Aorta (tissue), 5 donors: ENCODE measurements around the gene TMEM232. TPM values are rescaled to one million over a fixed set of nuclear protein-coding genes. Genes with fewer than 3 reads are reported as not detected.

Experiments
- ATAC-seq: fragments of 200-7000 bp; cut with Tn5 transposase; one replicate; pipeline ENCODE4 v1.9.1; 2022; ENCODE audit warnings: moderate library complexity; ENCODE audit not compliant: low FRiP score
- DNase-seq, 2 donors: peaks; one replicate each; pipeline ENCODE4 v3.0.0-alpha.2; 2020
- H3K27ac ChIP-seq, 2 donors: one replicate each; pipeline ENCODE4 v1.5.1; 2013; ENCODE audit warnings: low read length in 2 of 2, mild to moderate bottlenecking in 2 of 2, moderate library complexity in 2 of 2, control low read depth in 1 of 2, inconsistent platforms in 1 of 2, low read depth in 1 of 2
- H3K27me3 ChIP-seq, 2 donors: one replicate each; pipeline ENCODE4 v1.6.1; 2013; ENCODE audit warnings: control low read depth in 1 of 2, low read length in 1 of 2, mild to moderate bottlenecking in 1 of 2, moderate library complexity in 1 of 2; ENCODE audit not compliant: insufficient read depth in 2 of 2, control insufficient read depth in 1 of 2
- H3K36me3 ChIP-seq, 2 donors: one replicate each; pipeline ENCODE4 v1.6.1; 2013; ENCODE audit warnings: control low read depth in 1 of 2, low read length in 1 of 2, mild to moderate bottlenecking in 1 of 2; ENCODE audit not compliant: insufficient read depth in 2 of 2, control insufficient read depth in 1 of 2
- H3K4me1 ChIP-seq, 2 donors: one replicate each; pipeline ENCODE4 v1.6.1; 2013; ENCODE audit warnings: low read length in 2 of 2, control low read depth in 1 of 2, mild to moderate bottlenecking in 1 of 2, moderate library complexity in 1 of 2; ENCODE audit not compliant: insufficient read depth in 2 of 2, control insufficient read depth in 1 of 2
- H3K4me3 ChIP-seq, 2 donors: one replicate each; pipeline ENCODE4 v1.5.1; 2013; ENCODE audit warnings: low read length in 2 of 2, control low read depth in 1 of 2, mild to moderate bottlenecking in 1 of 2
- H3K9me3 ChIP-seq: one replicate; pipeline ENCODE4 v1.6.1; 2013; ENCODE audit warnings: mild to moderate bottlenecking, low read length; ENCODE audit not compliant: control insufficient read depth
- WGBS, 2 donors: extraction: QIAGEN DNeasy Blood & Tissue Kit; methylation state at CpG; one replicate each; pipeline ENCODE4 v1.1.7; 2013; 5-methylcytosine and 5-hydroxymethylcytosine counted together
- intact Hi-C, 2 donors: fragments of 100-400 bp; cut with DNase I; formaldehyde crosslinking; loops; one replicate each; pipeline versions ENCODE4 v1.14.2 to v1.15.0; 2022
- polyA plus RNA-seq, 2 donors: library from polyadenylated mRNA; stranded (reverse); fragments of 200-250 nt; gene quantifications; one replicate each; pipeline ENCODE4 v1.2.3, GENCODE V29; 2013
- total RNA-seq, 2 donors: library from RNA; stranded (reverse); fragmentation: NEBNext Ultra II Directional; extraction: Animal tissue kit (Norgen Biotek cat#: 25700); gene quantifications; one replicate each; pipeline ENCODE4 v1.2.1, GENCODE V29; 2021
- donor health status: healthy with polysubstance abuse.
- donor health status: Bipolar disorder and iron deficiency.
- donor health status: DM: no; HTN: no; CAD: no.
- donor health status: DM: no; HTN: no; CAD: no.
- donor health status: DM: yes; HTN: yes; CAD: no.

TMEM232 gene
- total and polyA plus RNA-seq, 4 donors, result 1.7 to 4.9 (median 2.1) TPM

DNA sequence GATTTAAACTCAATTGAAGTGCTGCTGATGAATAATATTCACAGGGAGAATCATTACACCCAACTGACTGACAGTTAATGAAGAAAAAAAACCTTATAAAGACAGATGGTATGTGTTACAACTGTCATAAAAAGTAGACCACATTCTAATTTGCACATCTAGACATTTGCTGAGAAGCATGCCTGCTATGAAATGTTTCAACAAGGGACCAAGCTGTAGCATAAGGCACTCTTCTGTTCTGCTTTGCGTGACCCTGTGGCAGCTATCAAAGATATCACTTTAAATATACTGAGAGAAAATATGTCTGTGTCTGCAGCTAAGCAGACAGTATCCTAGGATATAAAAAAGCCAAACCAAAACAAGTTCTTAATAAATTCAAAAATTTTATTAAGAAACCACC, 153.7 kb downstream of the TMEM232 start:
- no peak overlapping the region for H3K27ac ChIP-seq
- 71 to 72% methylated on average over 1 of the region's 1 CpG for WGBS, 2 donors
- no peak overlapping the region for H3K4me3 ChIP-seq
- H3K27me3 ChIP-seq, result no peaks in the 10 kb centered on the region
- no peaks in the 10 kb centered on the region for H3K36me3 ChIP-seq
- intact Hi-C loops, result no loop called here
- H3K4me1 ChIP-seq, result no peaks in the 10 kb centered on the region
- H3K9me3 ChIP-seq, result no peaks in the 10 kb centered on the region
- DNase-seq, result no peak
- ATAC-seq, result no peak

DNA sequence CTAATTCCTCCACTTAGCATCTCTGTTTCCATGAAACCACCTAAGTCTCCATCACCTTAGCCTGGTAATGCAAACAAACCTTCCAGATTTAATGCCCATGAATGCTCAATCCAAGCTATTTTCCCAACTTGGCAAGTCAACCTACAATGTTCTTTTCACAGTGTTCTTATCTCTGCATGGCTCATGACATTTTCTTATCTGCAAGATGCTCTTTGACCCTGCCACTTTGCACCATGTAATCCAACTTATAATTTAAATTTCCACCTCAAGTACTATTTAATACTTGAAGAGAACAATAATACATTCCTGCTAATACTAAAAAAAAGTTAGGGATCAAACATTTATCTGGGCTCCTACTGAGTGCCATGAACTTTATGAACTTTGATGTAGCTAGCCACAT, 164.3 kb downstream of the TMEM232 start:
- H3K36me3 ChIP-seq, result no peaks in the 10 kb centered on the region
- intact Hi-C loops, result no loop called here
- H3K9me3 ChIP-seq, result no peaks in the 10 kb centered on the region
- no peak for ATAC-seq
- H3K4me3 ChIP-seq, result no peak overlapping the region
- no peak overlapping the region for H3K27ac ChIP-seq
- DNase-seq, result no peak
- no peaks in the 10 kb centered on the region for H3K4me1 ChIP-seq
- H3K27me3 ChIP-seq, result no peaks in the 10 kb centered on the region

DNA sequence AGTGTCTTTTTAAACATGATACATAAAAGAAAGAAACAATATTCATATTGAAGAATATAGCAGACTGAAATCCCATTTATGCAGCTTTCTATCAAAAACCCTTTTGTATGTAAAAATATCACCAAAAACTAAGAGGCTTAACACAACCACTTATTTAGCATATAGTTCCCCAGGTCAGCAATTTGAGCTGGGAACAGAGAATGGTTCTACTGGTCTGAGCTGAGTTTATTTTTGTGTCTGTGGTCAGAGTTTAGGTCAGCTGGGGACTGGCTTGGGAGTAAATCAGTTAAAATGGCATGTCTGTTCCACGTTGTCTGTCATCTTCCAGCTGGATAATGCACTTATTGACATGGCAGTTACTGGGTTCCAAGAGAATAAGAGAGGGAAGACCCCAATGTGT, 165.0 kb downstream of the TMEM232 start:
- Histone ChIP-seq H3K4me3 (no peak overlapping the region), H3K9me3 (no peaks in the 10 kb centered on the region), H3K27ac (no peak overlapping the region), H3K27me3 (no peaks in the 10 kb centered on the region), H3K36me3 (no peaks in the 10 kb centered on the region), H3K4me1 (no peaks in the 10 kb centered on the region)
- ATAC-seq, result no peak
- intact Hi-C loops, result no loop called here
- no peak for DNase-seq
- WGBS, 2 donors, result 32 to 49% methylated on average over 1 of the region's 1 CpG

DNA sequence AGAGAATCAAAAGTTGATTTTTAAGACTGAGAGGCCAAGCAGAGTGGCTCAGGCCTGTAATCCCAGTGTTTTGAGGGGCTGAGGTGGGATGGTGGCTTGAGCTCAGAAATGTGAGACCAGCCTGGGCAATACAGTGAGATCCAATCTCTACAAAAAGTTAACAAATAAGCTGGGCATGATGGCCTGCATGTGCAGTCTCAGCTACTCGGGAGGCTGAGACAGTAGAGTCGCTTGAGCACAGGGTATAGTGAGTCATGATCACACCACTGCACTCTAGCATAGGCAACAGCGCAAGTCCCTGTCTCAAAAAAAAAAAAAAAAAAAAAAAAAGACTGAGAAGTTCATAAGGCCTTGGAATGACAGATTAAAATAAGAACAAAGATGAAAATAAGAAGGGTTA, 177.2 kb downstream of the TMEM232 start:
- Histone ChIP-seq H3K4me1 (no peaks in the 10 kb centered on the region), H3K27me3 (no peaks in the 10 kb centered on the region), H3K27ac (no peak overlapping the region), H3K9me3 (no peaks in the 10 kb centered on the region), H3K36me3 (no peaks in the 10 kb centered on the region), H3K4me3 (no peak overlapping the region)
- ATAC-seq (no peak), DNase-seq (no peak)
- intact Hi-C loops, result no loop called here
- 92 to 93% methylated on average over 3 of the region's 3 CpGs for WGBS, 2 donors

DNA sequence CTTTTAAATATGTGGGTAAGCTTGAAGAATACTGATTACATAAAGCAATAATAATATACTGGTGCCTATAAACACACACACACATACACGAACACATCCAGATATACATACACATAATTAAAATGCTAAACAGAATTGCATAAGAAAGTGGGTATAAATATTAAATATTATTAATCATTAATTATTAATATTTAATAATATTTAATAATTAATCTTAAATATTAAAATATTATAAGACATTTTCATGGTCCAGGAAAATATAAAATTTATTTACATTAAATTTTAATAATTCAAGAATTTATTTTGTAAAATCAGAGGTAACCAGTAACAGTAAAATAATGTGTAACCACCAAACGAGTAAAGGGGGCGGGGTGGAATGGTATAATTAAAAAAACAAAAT, 178.3 kb downstream of the TMEM232 start:
- ATAC-seq (no peak), DNase-seq (no peak)
- intact Hi-C loops, result no loop called here
- Histone ChIP-seq H3K27ac (no peak overlapping the region), H3K36me3 (no peaks in the 10 kb centered on the region), H3K4me3 (no peak overlapping the region), H3K9me3 (no peaks in the 10 kb centered on the region), H3K4me1 (no peaks in the 10 kb centered on the region), H3K27me3 (no peaks in the 10 kb centered on the region)
- 76 to 94% methylated on average over 3 of the region's 3 CpGs for WGBS, 2 donors

DNA sequence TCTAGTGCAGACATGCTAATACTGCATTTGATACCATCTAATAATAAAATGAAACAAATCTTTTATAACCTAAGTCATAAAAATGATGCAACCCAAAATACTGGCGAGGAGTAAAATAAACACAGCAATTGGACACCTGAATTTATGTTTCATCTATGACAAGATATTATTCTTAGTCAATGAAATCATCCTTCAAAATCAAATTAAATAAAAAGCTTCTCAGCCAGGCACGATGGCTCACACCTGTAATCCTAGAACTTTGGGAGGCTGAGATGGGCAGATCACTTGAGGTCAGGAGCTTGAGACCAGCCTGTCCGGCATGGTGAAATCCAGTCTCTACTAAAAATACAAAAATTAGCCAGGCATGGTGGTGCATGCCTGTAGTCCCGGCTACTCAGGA, 179.0 kb downstream of the TMEM232 start:
- WGBS, 2 donors, result 93% methylated on average over 4 of the region's 4 CpGs
- Histone ChIP-seq H3K4me1 (no peaks in the 10 kb centered on the region), H3K27me3 (no peaks in the 10 kb centered on the region), H3K27ac (no peak overlapping the region), H3K36me3 (no peaks in the 10 kb centered on the region), H3K4me3 (no peak overlapping the region), H3K9me3 (no peaks in the 10 kb centered on the region)
- ATAC-seq (no peak), DNase-seq (no peak)
- intact Hi-C loops, result no loop called here

DNA sequence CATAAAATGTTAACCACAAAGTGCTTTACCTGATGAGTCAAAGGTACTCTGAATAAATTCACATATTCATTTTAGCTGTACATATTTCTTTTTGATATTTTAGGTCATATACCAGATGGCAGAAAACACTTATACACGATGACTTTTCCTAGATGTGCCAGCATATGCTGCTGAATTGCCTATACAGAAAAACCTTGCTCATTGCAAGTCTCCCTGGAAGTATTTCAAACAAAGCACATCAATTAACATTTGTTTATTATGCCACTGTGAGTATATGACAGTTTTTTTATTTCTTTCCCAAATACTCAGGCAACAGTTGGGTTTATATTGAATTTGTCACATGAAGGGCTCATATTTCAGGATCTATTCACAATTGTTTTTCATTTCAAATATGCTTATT, 180.8 kb downstream of the TMEM232 start:
- Histone ChIP-seq H3K9me3 (no peaks in the 10 kb centered on the region), H3K4me3 (no peak overlapping the region), H3K27me3 (no peaks in the 10 kb centered on the region), H3K4me1 (no peaks in the 10 kb centered on the region), H3K36me3 (no peaks in the 10 kb centered on the region), H3K27ac (no peak overlapping the region)
- no peak for ATAC-seq
- WGBS, 2 donors, result 70 to 77% methylated on average over 1 of the region's 1 CpG
- no peak for DNase-seq
- intact Hi-C loops, result no loop called here

DNA sequence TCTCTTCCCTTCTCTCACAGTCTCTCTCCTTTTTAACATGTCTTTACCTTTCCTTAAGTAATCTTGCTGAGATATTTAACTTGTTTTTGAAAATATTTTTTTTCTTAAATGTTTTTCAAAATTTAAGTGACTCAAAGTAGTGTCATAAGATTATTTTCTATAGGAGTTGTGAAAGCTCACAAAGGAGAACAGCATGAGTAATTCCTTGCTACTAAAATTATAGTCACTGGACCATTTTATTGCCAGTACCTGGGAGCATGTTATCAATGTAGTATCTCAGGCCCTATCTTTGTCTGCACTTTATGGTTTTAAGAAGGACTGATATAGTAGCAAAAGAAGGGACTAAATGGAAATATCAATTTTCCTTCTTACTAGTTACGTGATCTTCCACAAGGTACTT, 181.9 kb downstream of the TMEM232 start:
- DNase-seq (no peak), ATAC-seq (no peak)
- Histone ChIP-seq H3K27ac (no peak overlapping the region), H3K27me3 (no peaks in the 10 kb centered on the region), H3K36me3 (no peaks in the 10 kb centered on the region), H3K4me1 (no peaks in the 10 kb centered on the region), H3K9me3 (no peaks in the 10 kb centered on the region), H3K4me3 (no peak overlapping the region)
- 89 to 97% methylated on average over 1 of the region's 1 CpG for WGBS, 2 donors
- intact Hi-C loops, result no loop called here

DNA sequence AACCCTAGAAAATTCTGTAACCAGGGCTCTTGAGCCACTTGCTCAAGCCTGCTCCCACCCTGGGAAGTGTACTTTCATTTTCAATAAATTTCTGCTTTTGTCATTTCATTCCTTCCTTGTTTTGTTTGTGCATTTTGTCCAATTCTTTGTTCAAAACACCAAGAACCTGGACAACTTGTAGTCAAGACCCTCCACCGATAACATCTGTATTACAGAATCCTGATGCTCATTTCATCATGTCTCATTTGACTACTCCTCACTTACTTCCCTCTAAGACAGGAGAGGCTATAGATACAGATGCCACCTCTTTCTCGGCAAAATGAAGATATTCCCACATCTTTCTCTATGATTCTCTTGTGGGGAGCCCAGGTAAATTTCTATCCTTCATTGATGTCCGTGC, 183.5 kb downstream of the TMEM232 start:
- 95% methylated on average over 3 of the region's 3 CpGs for WGBS, 2 donors
- Histone ChIP-seq H3K27ac (no peak overlapping the region), H3K4me3 (no peak overlapping the region), H3K4me1 (no peaks in the 10 kb centered on the region), H3K9me3 (no peaks in the 10 kb centered on the region), H3K27me3 (no peaks in the 10 kb centered on the region), H3K36me3 (no peaks in the 10 kb centered on the region)
- no peak for ATAC-seq
- intact Hi-C loops, result no loop called here
- DNase-seq, result no peak
